ENCODE results near the gene STRN4. TPM values are rescaled to one million over a fixed set of nuclear protein-coding genes. Genes with fewer than 3 reads are reported as not detected.

The STRN4 gene
- total RNA-seq, 1 experiment from 2014 or later: 89.3 TPM

GRCh38 chr19:46744005-46744691 lies 2.1 kb downstream of the STRN4 start:
- DNase-seq (ENCODE audit: low read depth): no peak

GRCh38 chr19:46742926-46743480 lies 3.2 kb downstream of the STRN4 start:
- DNase-seq (ENCODE audit: low read depth): no peak

GRCh38 chr19:46741447-46741846 lies 4.8 kb downstream of the STRN4 start:
- DNase-seq (ENCODE audit: low read depth): no peak

GRCh38 chr19:46739290-46739771 lies 6.9 kb downstream of the STRN4 start:
- no peak for DNase-seq (ENCODE audit: low read depth)

DNA sequence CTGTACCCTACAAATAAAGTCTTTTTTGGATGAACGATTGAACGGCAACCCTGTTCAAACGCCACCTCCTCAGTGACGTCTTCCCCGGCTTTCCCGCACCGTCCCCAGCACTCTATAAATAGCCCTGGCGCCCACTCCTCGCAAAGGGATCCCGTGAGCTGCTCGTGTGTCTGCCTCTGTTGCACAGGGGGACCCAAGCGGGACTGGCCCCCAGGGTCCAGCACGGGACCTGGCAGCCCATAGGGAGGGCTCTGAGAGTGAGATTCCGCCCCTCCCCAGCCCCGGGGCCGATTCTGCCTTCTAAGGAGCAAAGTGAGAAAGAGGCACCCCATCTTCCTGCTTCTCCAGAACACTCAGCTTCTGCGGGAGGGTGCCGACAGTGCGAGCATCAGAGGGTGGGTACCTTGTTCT lies 8.5 kb downstream of the STRN4 start:
- DNase-seq (ENCODE audit: low read depth): no peak

DNA sequence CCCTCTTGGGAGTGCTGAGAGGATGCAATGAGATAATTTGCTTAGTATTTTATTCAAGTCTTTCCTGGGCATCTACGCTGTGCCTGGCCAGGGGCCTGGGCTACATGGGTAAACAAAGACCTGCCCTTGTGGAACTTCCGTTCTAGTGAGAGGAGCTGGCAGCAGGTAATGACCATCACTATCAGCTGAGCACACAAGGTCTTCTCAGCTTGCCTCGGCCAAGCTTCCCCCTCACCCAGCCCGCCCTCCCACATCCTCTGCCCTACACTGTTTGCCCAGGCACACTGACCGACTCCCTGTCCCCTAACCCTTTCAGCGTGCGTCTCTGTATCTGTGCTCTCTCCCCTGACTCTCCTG lies 9.0 kb downstream of the STRN4 start:
- no peak for DNase-seq (ENCODE audit: low read depth)

DNA sequence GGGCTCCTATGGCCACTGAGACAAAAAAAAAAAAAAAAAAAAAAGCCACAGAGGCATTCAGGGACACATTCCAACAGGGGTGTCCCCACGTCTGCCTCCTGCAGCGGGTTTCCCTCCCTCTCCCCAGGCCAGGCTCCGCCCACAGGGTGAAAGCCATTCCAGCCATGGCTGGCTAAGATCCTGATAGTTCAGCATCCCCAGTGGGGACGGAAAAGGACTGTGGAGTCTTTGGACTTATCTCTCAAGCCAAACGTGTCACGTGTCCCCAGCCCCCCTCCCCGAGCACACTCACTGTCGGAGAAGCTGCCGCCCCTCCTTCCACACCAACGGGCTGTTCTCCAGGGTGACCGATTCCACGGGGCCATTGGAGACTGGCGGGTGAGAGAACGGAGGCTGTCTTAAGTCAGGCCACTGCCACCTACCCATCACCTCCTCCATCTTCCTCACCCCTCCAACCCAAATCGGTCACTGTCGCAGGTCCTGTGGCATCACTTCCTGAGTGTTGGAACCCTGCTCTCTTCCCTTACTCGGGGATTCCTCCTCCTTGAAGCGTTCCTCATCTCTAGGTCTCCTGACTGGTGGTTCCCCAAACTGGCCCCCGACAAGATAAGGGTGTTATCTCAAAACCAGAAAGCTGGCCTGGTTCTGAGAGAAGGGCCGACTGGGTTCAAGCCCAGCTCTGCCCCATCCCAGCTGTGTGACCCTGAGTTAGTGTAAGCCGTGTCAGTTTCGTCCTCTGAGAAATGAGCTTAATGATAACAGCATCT lies 9.5 kb downstream of the STRN4 start:
- no peak for DNase-seq (ENCODE audit: low read depth)

- DNase-seq (ENCODE audit: low read depth): no peak
Measured at GRCh38 chr19:46733690-46734292, 12.5 kb downstream of the STRN4 start.

- DNase-seq (ENCODE audit: low read depth): no peak
Measured at GRCh38 chr19:46732966-46733689, 13.1 kb downstream of the STRN4 start.

DNA sequence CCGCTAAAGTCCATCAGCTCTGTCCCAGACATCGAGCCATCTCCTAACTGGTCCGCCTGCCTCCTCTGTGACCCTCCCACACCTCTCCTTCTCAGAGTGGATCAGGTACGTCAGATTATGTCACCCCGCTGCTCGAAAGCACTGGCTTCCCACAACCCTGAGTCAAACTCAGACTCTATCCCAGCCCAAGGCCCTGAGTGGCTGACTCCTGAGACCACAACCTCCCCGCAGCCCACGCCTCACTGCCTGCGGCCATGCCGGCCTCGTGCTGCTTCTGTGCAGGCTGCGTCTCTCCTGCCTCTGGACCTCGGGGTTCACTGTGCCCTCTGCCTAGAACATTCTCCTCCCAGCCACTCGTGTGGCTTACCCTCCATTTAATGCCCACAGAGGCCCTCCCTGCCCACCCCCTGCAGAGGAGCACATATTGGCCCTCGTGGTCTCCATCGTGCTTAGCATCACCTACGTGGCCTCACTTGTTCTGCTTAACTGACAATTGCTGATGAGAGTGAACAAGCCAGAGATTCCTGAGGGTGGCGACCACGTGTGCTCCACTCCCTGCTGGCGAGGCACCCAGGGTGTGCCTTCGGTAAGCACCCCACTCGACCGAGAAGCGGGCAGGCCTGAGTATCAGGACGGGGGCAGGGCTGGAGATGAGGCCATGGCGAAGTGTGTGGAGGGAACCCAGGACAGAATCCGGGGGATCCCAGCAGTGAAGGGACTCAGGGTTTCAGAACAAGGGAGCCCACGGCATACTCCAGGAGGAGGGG lies 13.9 kb downstream of the STRN4 start:
- no peak for DNase-seq (ENCODE audit: low read depth)

DNA sequence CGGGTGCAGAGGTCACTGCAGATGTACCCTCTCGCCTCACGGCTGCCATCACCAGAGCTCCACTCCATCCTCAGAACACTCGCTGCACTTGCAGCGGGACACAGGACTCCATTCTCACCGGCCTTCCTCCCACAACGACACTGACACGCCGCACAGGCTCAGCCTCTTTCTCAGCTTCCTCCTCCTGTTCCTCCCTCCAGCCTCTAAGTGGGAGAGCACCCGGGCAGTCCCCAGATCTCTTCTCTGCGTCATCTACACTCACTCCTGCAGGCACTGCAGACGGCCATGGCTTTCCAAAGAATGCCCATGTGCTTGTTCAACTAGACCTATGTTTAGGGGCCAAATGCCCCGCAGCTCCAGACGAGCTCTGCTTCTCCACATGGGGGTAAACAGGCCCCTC lies 14.7 kb downstream of the STRN4 start:
- DNase-seq (ENCODE audit: low read depth): no peak

- peak; percentile 97 for DNase-seq (ENCODE audit: low read depth)
Measured at GRCh38 chr19:46731007-46731501, 15.2 kb downstream of the STRN4 start.

- no peak for DNase-seq (ENCODE audit: low read depth)
Measured at GRCh38 chr19:46730595-46730994, 15.7 kb downstream of the STRN4 start.

DNA sequence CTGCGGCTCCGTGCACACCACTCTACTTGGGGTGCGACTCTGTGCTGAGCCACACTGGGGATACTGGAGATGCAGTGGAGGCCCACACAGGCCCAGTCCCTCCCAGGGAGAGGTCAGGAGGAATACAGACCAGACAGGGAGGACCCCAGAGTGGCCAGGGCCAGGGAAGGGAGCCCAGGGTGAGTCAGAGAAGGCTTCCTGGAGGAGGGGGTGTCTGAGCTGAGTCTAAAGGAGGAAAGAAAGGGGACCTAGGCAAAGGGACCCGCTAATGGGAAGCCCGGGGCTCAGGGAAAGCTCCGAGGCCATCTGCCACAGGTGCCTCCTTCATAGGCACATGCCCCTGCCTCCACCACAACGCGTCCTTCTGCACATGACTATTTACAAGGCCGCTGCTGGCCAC lies 16.1 kb downstream of the STRN4 start:
- DNase-seq (ENCODE audit: low read depth): no peak

DNA sequence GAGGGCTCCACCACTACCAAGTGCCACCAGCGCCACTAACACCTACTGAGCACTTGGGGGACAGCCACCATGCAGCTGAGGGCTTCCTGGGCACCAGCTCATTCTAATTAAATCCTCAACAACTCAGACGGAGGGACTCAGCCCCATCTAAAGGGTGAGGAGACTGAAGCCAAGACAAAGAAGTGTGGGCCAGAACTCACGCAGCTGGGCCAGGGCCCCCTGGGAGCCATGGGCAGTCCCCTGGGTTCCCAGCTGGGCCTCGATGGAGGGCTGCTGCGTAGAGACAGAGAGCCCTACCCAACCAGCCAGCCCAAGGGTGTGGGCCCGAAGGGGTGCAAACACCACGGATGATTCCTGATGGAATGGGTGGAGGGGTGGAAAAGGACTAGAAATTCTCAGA lies 16.6 kb downstream of the STRN4 start:
- no peak for DNase-seq (ENCODE audit: low read depth)

- peak; percentile 57 for DNase-seq (ENCODE audit: low read depth)
Measured at GRCh38 chr19:46728693-46729339, 17.4 kb downstream of the STRN4 start.

DNA sequence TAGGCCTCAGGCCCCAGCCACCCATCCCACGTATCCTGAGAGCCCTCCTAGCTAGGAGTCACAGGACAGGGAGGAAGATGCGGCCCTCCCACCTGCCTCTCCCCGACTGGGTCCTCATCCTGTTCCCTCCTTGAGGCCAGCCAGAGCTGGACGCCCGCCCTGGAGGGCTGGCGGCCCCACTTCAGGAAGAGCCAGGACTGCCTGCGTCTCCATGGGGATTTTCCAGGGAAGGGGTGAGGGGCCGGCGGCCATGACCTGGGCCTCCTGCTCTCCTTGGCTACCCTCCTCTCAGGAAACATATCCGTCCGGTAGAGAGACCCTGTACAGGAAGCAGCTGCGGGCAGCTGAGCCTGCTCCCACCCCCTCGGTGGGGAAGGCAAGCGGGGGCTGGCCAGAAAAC lies 18.0 kb downstream of the STRN4 start:
- no peak for DNase-seq (ENCODE audit: low read depth)

DNA sequence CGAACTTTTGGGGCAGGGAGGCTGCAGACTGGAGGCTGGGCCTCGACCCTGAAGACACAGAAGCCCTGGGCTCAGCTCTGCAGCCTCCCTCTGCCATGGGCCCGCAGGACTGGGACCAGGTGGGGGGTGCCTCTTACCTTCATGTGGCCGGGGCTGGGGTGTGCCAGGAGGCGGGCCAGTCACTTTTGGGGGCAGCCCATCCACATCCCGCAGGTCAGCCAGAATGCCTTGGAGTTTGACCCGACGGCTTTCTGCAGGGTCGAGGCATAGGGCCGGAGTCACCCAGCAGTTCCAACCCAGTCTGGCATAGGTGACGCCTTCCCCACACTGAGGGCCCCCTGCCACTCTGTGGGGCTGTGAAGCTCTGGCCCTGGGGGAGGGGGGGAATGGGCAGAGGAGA lies 18.5 kb downstream of the STRN4 start:
- DNase-seq (ENCODE audit: low read depth): no peak

GRCh38 chr19:46726971-46727501 lies 19.2 kb downstream of the STRN4 start:
- DNase-seq (ENCODE audit: low read depth): no peak

DNA sequence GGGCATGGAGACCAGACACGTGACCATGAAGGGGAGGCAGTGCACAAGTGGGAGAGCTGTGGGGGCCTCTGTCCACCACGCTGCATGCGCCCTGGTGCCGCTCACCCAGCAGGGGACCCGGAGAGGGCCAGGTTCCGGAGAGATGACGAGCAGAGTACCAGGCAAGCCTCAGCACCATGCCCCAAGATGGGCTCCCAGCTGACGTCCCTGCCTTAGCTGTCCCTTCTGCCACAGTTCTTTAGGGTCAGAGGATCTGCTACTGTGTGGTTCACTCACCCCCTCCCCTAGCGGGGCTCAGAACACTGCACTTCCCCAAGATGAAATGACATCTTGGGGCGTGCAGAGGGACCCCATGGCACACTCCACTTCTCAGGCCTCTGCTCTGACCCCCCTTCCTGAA lies 19.7 kb downstream of the STRN4 start:
- DNase-seq (ENCODE audit: low read depth): no peak
